ENCODE measurements around the gene ATP5F1C. TPM values are rescaled to one million over a fixed set of nuclear protein-coding genes. Genes with fewer than 3 reads are reported as not detected.

ATP5F1C gene
- total RNA-seq, 1 experiment from 2014 or later, result 292 TPM

DNA sequence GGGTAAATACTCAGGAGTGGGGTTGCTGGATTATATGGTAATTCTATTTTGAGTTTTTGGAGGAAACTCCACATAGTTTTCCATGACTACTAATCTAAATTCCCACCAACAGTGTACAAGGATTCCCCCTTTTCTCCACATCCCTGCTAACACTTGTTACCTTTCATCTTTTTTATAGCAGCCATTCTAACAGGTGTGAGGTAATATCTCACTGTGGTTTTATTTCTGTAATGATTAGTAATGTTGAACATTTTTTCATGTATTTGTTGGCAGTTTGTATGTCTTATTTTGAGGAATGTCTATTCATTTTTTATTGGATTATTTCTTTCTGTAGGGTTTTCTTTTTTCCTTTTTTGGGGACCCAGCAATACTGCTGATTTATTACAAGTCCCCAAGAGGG is 45.2 kb downstream of the ATP5F1C start:
- H3K27ac ChIP-seq (ENCODE audit: low read depth, low read length), result no peak overlapping the region
- no peak overlapping the region for H3K4me3 ChIP-seq (replicated peaks in 1 of 2; ENCODE audit: low read depth in 1 of 2, low read length in 2 of 2)
- H3K4me1 ChIP-seq (ENCODE audit: control insufficient read depth in 1 of 2, insufficient read depth in 2 of 2, low read length in 2 of 2), result no peaks in the 10 kb centered on the region
- RAD21 ChIA-PET (ENCODE audit: low non-redundant PET in 1 of 2, low total read pairs in 2 of 2, uncharacterized antibody in 2 of 2, unreplicated experiment in 2 of 2), result no interaction called here
- TF ChIP-seq TCF7L2 (IDR thresholded peaks at IDR 0.05; ENCODE audit: borderline replicate concordance, extremely low read depth, insufficient read depth, insufficient read length), result no peak
- TF ChIP-seq EZH2 (IDR thresholded peaks at IDR 0.05), result no peak
- no peaks in the 10 kb centered on the region for H3K9me3 ChIP-seq (ENCODE audit: control insufficient read depth in 1 of 2, insufficient read depth in 1 of 2, low read depth in 1 of 2, low read length in 2 of 2)
- CTCF ChIA-PET, result no interaction called here
- DNase-seq (ENCODE audit: low read depth, low spot score), result no peak
- no peak overlapping the region for H2AFZ ChIP-seq (ENCODE audit: low read depth, low read length, poor library complexity, severe bottlenecking)
- H3K4me2 ChIP-seq (ENCODE audit: low read length), result no peak overlapping the region
- H3K79me2 ChIP-seq (ENCODE audit: insufficient read depth, low read length), result peaks cover 25% of the 10 kb centered on the region
- H3K9ac ChIP-seq (ENCODE audit: low read length), result no peak overlapping the region
- POLR2A ChIA-PET, result no interaction called here
- no peaks in the 10 kb centered on the region for H3K9me2 ChIP-seq (ENCODE audit: insufficient read depth)
- H3K27me3 ChIP-seq (ENCODE audit: insufficient read depth, low read length), result no peaks in the 10 kb centered on the region
- BruUV-seq (replicated peaks), result no TSS peak
- no peak for ATAC-seq
- intact Hi-C loops (cut with micrococcal nuclease), result no loop called here
- H3K36me3 ChIP-seq (ENCODE audit: control insufficient read depth in 1 of 2, insufficient read depth in 2 of 2, low read length in 2 of 2), result no peaks in the 10 kb centered on the region
- H4K20me1 ChIP-seq (ENCODE audit: insufficient read depth), result no peaks in the 10 kb centered on the region

- POLR2A ChIA-PET, result no interaction called here
- CTCF ChIA-PET, result no interaction called here
- Histone ChIP-seq H3K27me3 (ENCODE audit: insufficient read depth, low read length) (no peaks in the 10 kb centered on the region), H2AFZ (ENCODE audit: low read depth, low read length, poor library complexity, severe bottlenecking) (no peak overlapping the region), H3K4me1 (ENCODE audit: control insufficient read depth in 1 of 2, insufficient read depth in 2 of 2, low read length in 2 of 2) (no peaks in the 10 kb centered on the region), H3K9me3 (ENCODE audit: control insufficient read depth in 1 of 2, insufficient read depth in 1 of 2, low read depth in 1 of 2, low read length in 2 of 2) (no peaks in the 10 kb centered on the region), H3K79me2 (ENCODE audit: insufficient read depth, low read length) (peaks cover 22% of the 10 kb centered on the region), H3K4me2 (ENCODE audit: low read length) (no peak overlapping the region), H3K9ac (ENCODE audit: low read length) (no peak overlapping the region), H3K4me3 (replicated peaks in 1 of 2; ENCODE audit: low read depth in 1 of 2, low read length in 2 of 2) (no peak overlapping the region), H3K9me2 (ENCODE audit: insufficient read depth) (no peaks in the 10 kb centered on the region), H3K36me3 (ENCODE audit: control insufficient read depth in 1 of 2, insufficient read depth in 2 of 2, low read length in 2 of 2) (no peaks in the 10 kb centered on the region), H4K20me1 (ENCODE audit: insufficient read depth) (no peaks in the 10 kb centered on the region), H3K27ac (ENCODE audit: low read depth, low read length) (no peak overlapping the region)
- TF ChIP-seq YY1 (IDR thresholded peaks at IDR 0.05; ENCODE audit: extremely low read depth, insufficient replicate concordance, low read depth, low read length), result no peak
- TF ChIP-seq, protein P1, sequence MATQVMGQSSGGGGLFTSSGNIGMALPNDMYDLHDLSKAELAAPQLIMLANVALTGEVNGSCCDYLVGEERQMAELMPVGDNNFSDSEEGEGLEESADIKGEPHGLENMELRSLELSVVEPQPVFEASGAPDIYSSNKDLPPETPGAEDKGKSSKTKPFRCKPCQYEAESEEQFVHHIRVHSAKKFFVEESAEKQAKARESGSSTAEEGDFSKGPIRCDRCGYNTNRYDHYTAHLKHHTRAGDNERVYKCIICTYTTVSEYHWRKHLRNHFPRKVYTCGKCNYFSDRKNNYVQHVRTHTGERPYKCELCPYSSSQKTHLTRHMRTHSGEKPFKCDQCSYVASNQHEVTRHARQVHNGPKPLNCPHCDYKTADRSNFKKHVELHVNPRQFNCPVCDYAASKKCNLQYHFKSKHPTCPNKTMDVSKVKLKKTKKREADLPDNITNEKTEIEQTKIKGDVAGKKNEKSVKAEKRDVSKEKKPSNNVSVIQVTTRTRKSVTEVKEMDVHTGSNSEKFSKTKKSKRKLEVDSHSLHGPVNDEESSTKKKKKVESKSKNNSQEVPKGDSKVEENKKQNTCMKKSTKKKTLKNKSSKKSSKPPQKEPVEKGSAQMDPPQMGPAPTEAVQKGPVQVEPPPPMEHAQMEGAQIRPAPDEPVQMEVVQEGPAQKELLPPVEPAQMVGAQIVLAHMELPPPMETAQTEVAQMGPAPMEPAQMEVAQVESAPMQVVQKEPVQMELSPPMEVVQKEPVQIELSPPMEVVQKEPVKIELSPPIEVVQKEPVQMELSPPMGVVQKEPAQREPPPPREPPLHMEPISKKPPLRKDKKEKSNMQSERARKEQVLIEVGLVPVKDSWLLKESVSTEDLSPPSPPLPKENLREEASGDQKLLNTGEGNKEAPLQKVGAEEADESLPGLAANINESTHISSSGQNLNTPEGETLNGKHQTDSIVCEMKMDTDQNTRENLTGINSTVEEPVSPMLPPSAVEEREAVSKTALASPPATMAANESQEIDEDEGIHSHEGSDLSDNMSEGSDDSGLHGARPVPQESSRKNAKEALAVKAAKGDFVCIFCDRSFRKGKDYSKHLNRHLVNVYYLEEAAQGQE (IDR thresholded peaks at IDR 0.05; ENCODE audit: low read depth), result no peak
- TF ChIP-seq EGR1 (IDR thresholded peaks at IDR 0.05; ENCODE audit: low read depth), result no peak
- TF ChIP-seq SIN3A (IDR thresholded peaks at IDR 0.05; ENCODE audit: low read depth), result no peak
- intact Hi-C loops (cut with micrococcal nuclease), result no loop called here
- no peak for DNase-seq (ENCODE audit: low read depth, low spot score)
- no TSS peak for BruUV-seq (replicated peaks)
- RAD21 ChIA-PET (ENCODE audit: low non-redundant PET in 1 of 2, low total read pairs in 2 of 2, uncharacterized antibody in 2 of 2, unreplicated experiment in 2 of 2), result no interaction called here
- ATAC-seq, result no peak
These were observed 46.3 kb downstream of the ATP5F1C start for GRCh38 chr10:7834262-7834661.
